Peyer's patch (tissue), 4 donors: ENCODE measurements around the gene MAML3.

Experiments
- POLR2A ChIP-seq, 2 donors: fragments of 450-650 bp; IDR thresholded peaks; one replicate each; pipeline ENCODE4 v1.5.1; 2017; ENCODE audit warnings: antibody characterized with exemption in 2 of 2, mild to moderate bottlenecking in 2 of 2, moderate library complexity in 2 of 2
- TF ChIP-seq, protein P1 (sequence below), 6 experiments: fragments of 450-650 bp in 4 of 6; fragments of 200-600 bp in 2 of 6; sonication (generic) in 1 of 6; IDR thresholded peaks; one replicate each; pipeline ENCODE4 v1.5.1; 2017 to 2019; ENCODE audit warnings: antibody characterized with exemption in 6 of 6, mild to moderate bottlenecking in 3 of 6, moderate library complexity in 1 of 6

GRCh38 chr4:140071806-140072205, 82.2 kb downstream of the MAML3 start:
- TF ChIP-seq, protein P1, sequence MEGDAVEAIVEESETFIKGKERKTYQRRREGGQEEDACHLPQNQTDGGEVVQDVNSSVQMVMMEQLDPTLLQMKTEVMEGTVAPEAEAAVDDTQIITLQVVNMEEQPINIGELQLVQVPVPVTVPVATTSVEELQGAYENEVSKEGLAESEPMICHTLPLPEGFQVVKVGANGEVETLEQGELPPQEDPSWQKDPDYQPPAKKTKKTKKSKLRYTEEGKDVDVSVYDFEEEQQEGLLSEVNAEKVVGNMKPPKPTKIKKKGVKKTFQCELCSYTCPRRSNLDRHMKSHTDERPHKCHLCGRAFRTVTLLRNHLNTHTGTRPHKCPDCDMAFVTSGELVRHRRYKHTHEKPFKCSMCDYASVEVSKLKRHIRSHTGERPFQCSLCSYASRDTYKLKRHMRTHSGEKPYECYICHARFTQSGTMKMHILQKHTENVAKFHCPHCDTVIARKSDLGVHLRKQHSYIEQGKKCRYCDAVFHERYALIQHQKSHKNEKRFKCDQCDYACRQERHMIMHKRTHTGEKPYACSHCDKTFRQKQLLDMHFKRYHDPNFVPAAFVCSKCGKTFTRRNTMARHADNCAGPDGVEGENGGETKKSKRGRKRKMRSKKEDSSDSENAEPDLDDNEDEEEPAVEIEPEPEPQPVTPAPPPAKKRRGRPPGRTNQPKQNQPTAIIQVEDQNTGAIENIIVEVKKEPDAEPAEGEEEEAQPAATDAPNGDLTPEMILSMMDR (IDR thresholded peaks at IDR 0.05) = no peak
- no peak for TF ChIP-seq POLR2A (IDR thresholded peaks at IDR 0.05)
